K562 (cell line): ENCODE measurements around the gene ABHD5. TPM values are rescaled to one million over a fixed set of nuclear protein-coding genes. Genes with fewer than 3 reads are reported as not detected.

Source experiments
- ATAC-seq: fragments of 200-7000 bp; cut with Tn5 transposase; 3 replicates; pipeline ENCODE4 v1.9.1; 2020; ENCODE audit warnings: moderate library complexity
- BruUV-seq: library from RNA; stranded (reverse); fragments of 400-500 nt; replicated peaks from 2 replicates; lab custom pipeline; 2021; lab: Mats Ljungman, UMichigan
- CTCF ChIA-PET: fragments of 300-600 bp; formaldehyde crosslinking; extraction: SDS; loops from one replicate; lab custom pipeline; 2021; ENCODE audit warnings: low intra/inter-chr PET ratio; lab: Yijun Ruan, JAX
- POLR2A ChIA-PET: fragments of 300-600, 350-650 bp; sonication (Branson Sonifier 250); formaldehyde crosslinking; extraction: SDS; loops from one replicate; lab custom pipeline; 2021; ENCODE audit warnings: antibody characterized with exemption, inconsistent platforms; lab: Yijun Ruan, JAX
- DNase-seq, 4 experiments: peaks; one replicate each; pipeline versions ENCODE4 v3.0.0 to v3.0.0-alpha.2; 2011 to 2018; ENCODE audit warnings: low spot score in 3 of 4, mixed read lengths in 3 of 4; ENCODE audit errors: extremely low read depth in 1 of 4
- FAIRE-seq: peaks from 2 replicates; lab custom pipeline; 2011; peaks lifted over from hg19 to GRCh38; lab: Jason Lieb, UNC
- H2AFZ ChIP-seq: 2 replicates; pipeline ENCODE4 v1.6.0; 2011; ENCODE audit warnings: low read depth, low read length, control low read depth, inconsistent platforms
- H3K27ac ChIP-seq: fragments of 200-600 bp; 3 replicates; pipeline ENCODE4 v1.8.0; 2011; ENCODE audit warnings: low read depth, mild to moderate bottlenecking, control low read depth, inconsistent platforms, low read length, moderate library complexity, mixed read lengths; ENCODE audit errors: extremely low read depth
- H3K27me3 ChIP-seq, 2 experiments: fragments of 300-600 bp in 1 of 2; 2 replicates in 1 of 2; 3 replicates in 1 of 2; pipeline versions ENCODE4 v1.6.0 to v1.8.0; 2011; ENCODE audit warnings: inconsistent platforms in 2 of 2, low read length in 2 of 2, mild to moderate bottlenecking in 1 of 2, mixed read lengths in 1 of 2, moderate library complexity in 1 of 2; ENCODE audit not compliant: control insufficient read depth in 2 of 2, insufficient read depth in 2 of 2
- H3K36me3 ChIP-seq: fragments of 300-600 bp; 3 replicates; pipeline ENCODE4 v1.8.0; 2011; ENCODE audit warnings: mild to moderate bottlenecking, low read length, inconsistent platforms; ENCODE audit not compliant: control insufficient read depth, insufficient read depth
- H3K4me1 ChIP-seq, 2 experiments: fragments of 200-600 bp in 1 of 2; replicated peaks in 1 of 2; 2 replicates in 1 of 2; 3 replicates in 1 of 2; pipeline versions ENCODE4 v1.5.1 to v1.8.0; 2011; ENCODE audit warnings: inconsistent platforms in 2 of 2, low read length in 2 of 2, mild to moderate bottlenecking in 1 of 2, mixed read lengths in 1 of 2, moderate library complexity in 1 of 2; ENCODE audit not compliant: control insufficient read depth in 2 of 2, insufficient read depth in 2 of 2
- H3K4me2 ChIP-seq: 2 replicates; pipeline ENCODE4 v1.6.1; 2011; ENCODE audit warnings: low read length, control low read depth, inconsistent platforms, mixed read lengths; ENCODE audit not compliant: insufficient read depth
- H3K4me3 ChIP-seq: fragments of 200-600 bp; sonication (generic), shearing (Covaris generic); 2 replicates; pipeline ENCODE4 v1.5.1; 2016; ENCODE audit warnings: control low read depth, inconsistent platforms
- H3K79me2 ChIP-seq: fragments of 200-600 bp; 3 replicates; pipeline ENCODE4 v1.8.0; 2011; ENCODE audit warnings: low read length, inconsistent platforms; ENCODE audit not compliant: control insufficient read depth, insufficient read depth
- H3K9ac ChIP-seq, 2 experiments: 2 replicates each; pipeline versions ENCODE4 v1.6.0 to v1.6.1; 2011; ENCODE audit warnings: low read depth in 2 of 2, low read length in 2 of 2, control low read depth in 1 of 2, inconsistent platforms in 1 of 2, mild to moderate bottlenecking in 1 of 2, mixed read lengths in 1 of 2; ENCODE audit not compliant: insufficient read depth in 1 of 2
- H3K9me1 ChIP-seq: one replicate; pipeline ENCODE4 v1.6.0; 2011; ENCODE audit warnings: inconsistent platforms, mild to moderate bottlenecking, low read length, moderate library complexity; ENCODE audit not compliant: control insufficient read depth, insufficient read depth
- H3K9me3 ChIP-seq: replicated peaks from 2 replicates; pipeline ENCODE4 v1.5.1; 2011; ENCODE audit warnings: low read depth, low read length, inconsistent platforms; ENCODE audit not compliant: control insufficient read depth, insufficient read depth
- H4K20me1 ChIP-seq: replicated peaks from 2 replicates; pipeline ENCODE4 v1.6.1; 2011; ENCODE audit warnings: low read length, inconsistent platforms, mixed read lengths; ENCODE audit not compliant: control insufficient read depth, insufficient read depth
- CTCF ChIP-seq, 3 experiments: IDR thresholded peaks in 2 of 3; conservative IDR thresholded peaks in 1 of 3; 2 replicates each; pipeline ENCODE4 v1.5.1; 2011 to 2012; ENCODE audit warnings: low read length in 3 of 3, mild to moderate bottlenecking in 3 of 3, control low read depth in 2 of 3, improper control_type of control experiment in 1 of 3, inconsistent platforms in 1 of 3, low read depth in 1 of 3, mixed read lengths in 1 of 3, moderate library complexity in 1 of 3; ENCODE audit not compliant: insufficient read depth in 2 of 3
- HMBOX1 ChIP-seq: sonication (generic); IDR thresholded peaks from 2 replicates; pipeline ENCODE4 v1.6.1; 2016
- L3MBTL2 ChIP-seq: fragments of 450-650 bp; IDR thresholded peaks from 2 replicates; pipeline ENCODE4 v1.6.1; 2016; ENCODE audit warnings: mild to moderate bottlenecking, moderate library complexity
- NR2F6 ChIP-seq: fragments of 450-650 bp; formaldehyde crosslinking; IDR thresholded peaks from 2 replicates; pipeline ENCODE4 v1.4.0; 2020; ENCODE audit warnings: mild to moderate bottlenecking
- RAD21 ChIP-seq, 2 experiments: fragments of 250-450 bp in 1 of 2; fragments of 450-650 bp in 1 of 2; sonication (Bioruptor Pico) in 1 of 2; formaldehyde crosslinking in 1 of 2; IDR thresholded peaks in 1 of 2; conservative IDR thresholded peaks in 1 of 2; 2 replicates each; pipeline versions ENCODE4 v1.4.0 to v1.8.0; 2020 to 2022; ENCODE audit warnings: mild to moderate bottlenecking in 2 of 2, moderate library complexity in 1 of 2
- SMC3 ChIP-seq: conservative IDR thresholded peaks from 2 replicates; pipeline ENCODE4 v1.6.1; 2011; ENCODE audit warnings: low read depth, low read length, improper control_type of control experiment; ENCODE audit not compliant: insufficient read depth
- WGBS: fragments of 100-300 bp; shearing (Covaris generic); methylation state at CpG from one replicate; pipeline ENCODE4 v1.1.6; 2016; ENCODE audit warnings: low coverage, mixed read lengths; ENCODE audit not compliant: insufficient coverage; ENCODE audit errors: missing lambda C conversion rate; 5-methylcytosine and 5-hydroxymethylcytosine counted together
- in situ Hi-C: fragments of 300-500 bp; cut with MboI; formaldehyde crosslinking; loops from 4 replicates; pipeline ENCODE4 v1.15.0; 2018; ENCODE audit warnings: inconsistent platforms, mixed read lengths
- intact Hi-C: fragments of 100-400 bp; cut with micrococcal nuclease; formaldehyde crosslinking; loops from 2 replicates; pipeline ENCODE4 v1.14.2; 2022
- polyA plus RNA-seq, 8 experiments: library from polyadenylated mRNA; depleted of rRNA in 4 of 8; stranded (reverse) in 5 of 8; unstranded in 3 of 8; fragments of >200 nt; fragmentation: Nextera tagmentation in 2 of 8; fragmentation: Illumina TruSeq in 1 of 8; extraction: Ambion mirVana in 2 of 8; extraction: Trizol in 1 of 8; gene quantifications; 2 replicates each; pipeline versions ENCODE4 v1.2.1 to v1.2.3, GENCODE V29; 2011 to 2014; ENCODE audit warnings: inconsistent platforms in 1 of 8, missing spikeins in 1 of 8
- total RNA-seq, 7 experiments: library from RNA; depleted of rRNA in 6 of 7; stranded (reverse); fragments of >200 nt in 6 of 7; fragmentation: Illumina TruSeq in 2 of 7; extraction: Trizol in 2 of 7; gene quantifications; 2 replicates each; pipeline versions ENCODE4 v1.2.1 to v1.2.3, GENCODE V29; 2011 to 2021; ENCODE audit warnings: low replicate concordance in 1 of 7

ABHD5 gene
- total and polyA plus RNA-seq, 9 of the 15 experiments (the other 6 are each of a cell fraction or from before 2014, with no cell fraction given): 27.8 to 61.7 (median 39.9) TPM

GRCh38 chr3:43699864-43700263 is 9.1 kb downstream of the ABHD5 start:
- ChIA-PET POLR2A (interaction anchor here (0.7 to 2.1 kb wide), 4 partner anchors 8 to 687 kb away, joined by 3 to 8 read pairs (median 4); partner anchors contain the start of gene ABHD5), CTCF (no interaction called here)
- no peaks in the 10 kb centered on the region for H3K9me3 ChIP-seq
- no peak for TF ChIP-seq L3MBTL2
- TF ChIP-seq HMBOX1: peak; percentile 57; the same call in 1 of the 2 replicates
- TF ChIP-seq NR2F6: no peak
- 0 out of 2 replicates have a peak, but pooled peaks have one; percentile 17 for TF ChIP-seq SMC3
- peak in 1 of 2 experiments; percentile 16; a peak in 1 of 4 replicates for TF ChIP-seq RAD21 (CRISPR knock-in tag; conservative IDR thresholded peaks at IDR 0.05 in 1 of 2, IDR thresholded peaks at IDR 0.05 in 1 of 2)
- peak; percentile 34 to 42 (median 37); a peak in 4 of 6 replicates for TF ChIP-seq CTCF (IDR thresholded peaks at IDR 0.05 in 2 of 3, conservative IDR thresholded peaks at IDR 0.05 in 1 of 3; ENCODE audit: insufficient read depth in 2 of 3, low read depth in 1 of 3, low read length in 3 of 3)
- H4K20me1 ChIP-seq: peaks cover 16% of the 10 kb centered on the region; the same call in 1 of the 2 replicates
- H3K27ac ChIP-seq: no peak overlapping the region
- no peak overlapping the region for H3K4me3 ChIP-seq
- H3K9me1 ChIP-seq: no peaks in the 10 kb centered on the region
- no peak overlapping the region for H3K9ac ChIP-seq
- peaks cover 79% of the 10 kb centered on the region for H3K36me3 ChIP-seq
- H3K79me2 ChIP-seq: peaks cover 74% of the 10 kb centered on the region
- in situ Hi-C loops: no loop called here
- FAIRE-seq: no peak
- H3K27me3 ChIP-seq: no peaks in the 10 kb centered on the region
- H2AFZ ChIP-seq: no peak overlapping the region
- peak in 3 of 4 experiments; percentile 50 to 52 (median 50) for DNase-seq
- peak; percentile 62 for ATAC-seq
- peaks cover 2 to 24% of the 10 kb centered on the region in 2 experiments for H3K4me1 ChIP-seq
- BruUV-seq: no TSS peak
- intact Hi-C loops: no loop called here
- 85% methylated on average over 1 of the region's 1 CpG for WGBS
- H3K4me2 ChIP-seq: no peak overlapping the region
